Muscle of arm (tissue), 12 donors: ENCODE data around the gene ARHGEF19. TPM values are rescaled to one million over a fixed set of nuclear protein-coding genes. Genes with fewer than 3 reads are reported as not detected.
"Not testable (repeated sequence)": the region's sequence is repeated elsewhere in the genome, so short reads cannot be mapped to it uniquely, and the experiment has no call there.

ENCODE experiments used
- DNase-seq: peaks from one replicate; pipeline ENCODE4 v3.0.0-alpha.2; 2013
- polyA plus RNA-seq, 12 donors: library from polyadenylated mRNA; unstranded; fragments of 120-200 nt; gene quantifications; one replicate each; pipeline ENCODE4 v1.2.1, GENCODE V29; 2013; ENCODE audit not compliant: insufficient read length in 12 of 12

Gene ARHGEF19
- polyA plus RNA-seq, 12 donors = 1.6 to 28.6 (median 2.7) TPM; not detected in 2

- no peak for DNase-seq
Measured at GRCh38 chr1:16167331-16168143, 44.9 kb downstream of the ARHGEF19 start.

- no peak for DNase-seq
Measured at GRCh38 chr1:16166117-16166516, 46.3 kb downstream of the ARHGEF19 start.

GRCh38 chr1:16165548-16165947 lies 46.9 kb downstream of the ARHGEF19 start:
- DNase-seq = no peak

GRCh38 chr1:16165073-16165364 lies 47.4 kb downstream of the ARHGEF19 start:
- no peak for DNase-seq

GRCh38 chr1:16164213-16165072 lies 48.0 kb downstream of the ARHGEF19 start:
- DNase-seq = no peak

- not testable (repeated sequence) for DNase-seq
Measured at GRCh38 chr1:16163608-16164212, 48.7 kb downstream of the ARHGEF19 start.

GRCh38 chr1:16162163-16162822 lies 50.2 kb downstream of the ARHGEF19 start:
- DNase-seq = no peak

- no peak for DNase-seq
Measured at GRCh38 chr1:16161717-16162116, 50.7 kb downstream of the ARHGEF19 start.

GRCh38 chr1:16158993-16159831 lies 53.2 kb downstream of the ARHGEF19 start:
- no peak for DNase-seq

GRCh38 chr1:16158025-16158424 lies 54.4 kb downstream of the ARHGEF19 start:
- DNase-seq = no peak

GRCh38 chr1:16156848-16157495 lies 55.5 kb downstream of the ARHGEF19 start:
- no peak for DNase-seq

- peak; percentile 63 for DNase-seq
Measured at GRCh38 chr1:16155537-16156410, 56.7 kb downstream of the ARHGEF19 start, which contains the start of gene EPHA2. Gene EPHA2, minus strand, starts transcription at chr1:16156069. Its CDS starts 137 bp downstream, at chr1:16155932.

- no peak for DNase-seq
Measured at GRCh38 chr1:16153999-16154673, 58.3 kb downstream of the ARHGEF19 start.

- no peak for DNase-seq
Measured at GRCh38 chr1:16153096-16153998, 59.1 kb downstream of the ARHGEF19 start.

GRCh38 chr1:16152481-16153087 lies 59.9 kb downstream of the ARHGEF19 start:
- DNase-seq = no peak

GRCh38 chr1:16151995-16152384 lies 60.5 kb downstream of the ARHGEF19 start:
- no peak for DNase-seq
